Measurements from ENCODE around the gene FCAMR.
A peak's percentile ranks its signal among the peaks of the same experiment; 100 is the strongest.

Gene FCAMR

GRCh38 chr1:207006083-207006482 lies 35.8 kb upstream of the FCAMR start:
- no peak overlapping the region for H3K4me3 ChIP-seq (ENCODE audit: low read depth, low read length)
- H3K36me3 ChIP-seq (ENCODE audit: control insufficient read depth in 2 of 2, insufficient read depth in 1 of 2, low read length in 2 of 2): no peaks in the 10 kb centered on the region
- no peaks in the 10 kb centered on the region for H3K9me3 ChIP-seq (ENCODE audit: control insufficient read depth, insufficient read depth, low read depth, low read length)
- ChIA-PET CTCF (interaction anchor here (0.6 to 2.7 kb wide), 16 partner anchors 8 to 587 kb away, joined by 3 to 16 read pairs (median 5); no protein-coding TSS in a partner anchor), POLR2A (no interaction called here)
- H3K4me1 ChIP-seq (ENCODE audit: control insufficient read depth, insufficient read depth, low read length): no peaks in the 10 kb centered on the region
- no peak overlapping the region for H3K27ac ChIP-seq (ENCODE audit: extremely low read depth, low read depth, low read length)
- TF ChIP-seq ZNF114 (tag by site-specific recombination; IDR thresholded peaks at IDR 0.05): no peak
- no peak for TF ChIP-seq ZNF660 (tag by site-specific recombination; IDR thresholded peaks at IDR 0.05)
- TF ChIP-seq ZNF776 (tag by site-specific recombination; IDR thresholded peaks at IDR 0.05; ENCODE audit: borderline replicate concordance): no peak
- TF ChIP-seq ZNF571 (tag by site-specific recombination; IDR thresholded peaks at IDR 0.05): no peak
- no peak for TF ChIP-seq ZBTB26 (tag by site-specific recombination; optimal IDR thresholded peaks at IDR 0.05)
- no peak for TF ChIP-seq ZNF560 (tag by site-specific recombination; IDR thresholded peaks at IDR 0.05; ENCODE audit: borderline replicate concordance)
- TF ChIP-seq ZNF610 (tag by site-specific recombination; IDR thresholded peaks at IDR 0.05; ENCODE audit: borderline replicate concordance): no peak
- TF ChIP-seq ZNF324 (tag by site-specific recombination; IDR thresholded peaks at IDR 0.05): no peak

- H3K4me3 ChIP-seq (ENCODE audit: low read depth, low read length): no peak overlapping the region
- ChIA-PET POLR2A (no interaction called here), CTCF (interaction anchor here (0.5 to 2.7 kb wide), 28 partner anchors 9 to 494 kb away, joined by 3 to 16 read pairs (median 4); partner anchors contain the start of genes C1orf116 and PFKFB2)
- H3K9me3 ChIP-seq (ENCODE audit: control insufficient read depth, insufficient read depth, low read depth, low read length): no peaks in the 10 kb centered on the region
- no peak overlapping the region for H3K27ac ChIP-seq (ENCODE audit: extremely low read depth, low read depth, low read length)
- no peaks in the 10 kb centered on the region for H3K4me1 ChIP-seq (ENCODE audit: control insufficient read depth, insufficient read depth, low read length)
- no peaks in the 10 kb centered on the region for H3K36me3 ChIP-seq (ENCODE audit: control insufficient read depth in 2 of 2, insufficient read depth in 1 of 2, low read length in 2 of 2)
- TF ChIP-seq ZNF585B (tag by site-specific recombination; IDR thresholded peaks at IDR 0.05) (no peak), ZNF350 (tag by site-specific recombination; IDR thresholded peaks at IDR 0.05) (no peak), ZNF777 (tag by site-specific recombination; IDR thresholded peaks at IDR 0.05; ENCODE audit: borderline replicate concordance) (no peak), CTCF (tag by site-specific recombination; IDR thresholded peaks at IDR 0.05) (peak; percentile 77), ZNF529 (tag by site-specific recombination; IDR thresholded peaks at IDR 0.05; ENCODE audit: insufficient replicate concordance) (no peak), ZNF768 (tag by site-specific recombination; IDR thresholded peaks at IDR 0.05) (no peak), ZNF121 (tag by site-specific recombination; IDR thresholded peaks at IDR 0.05) (no peak), ZNF2 (tag by site-specific recombination; IDR thresholded peaks at IDR 0.05) (peak; percentile 89), ZNF132 (tag by site-specific recombination; IDR thresholded peaks at IDR 0.05; ENCODE audit: borderline replicate concordance) (no peak), ZNF19 (tag by site-specific recombination; IDR thresholded peaks at IDR 0.05; ENCODE audit: low read depth) (no peak), ZNF621 (tag by site-specific recombination; IDR thresholded peaks at IDR 0.05) (no peak), ZBTB17 (tag by site-specific recombination; IDR thresholded peaks at IDR 0.05) (peak; percentile 63), ZBTB8A (tag by site-specific recombination; IDR thresholded peaks at IDR 0.05) (no peak), ZNF544 (tag by site-specific recombination; IDR thresholded peaks at IDR 0.05) (no peak), ZNF654 (tag by site-specific recombination; IDR thresholded peaks at IDR 0.05; ENCODE audit: low read depth) (peak; percentile 56), PRDM1 (tag by site-specific recombination; IDR thresholded peaks at IDR 0.05) (peak; percentile 95), ZNF140 (tag by site-specific recombination; IDR thresholded peaks at IDR 0.05) (no peak), ZNF776 (tag by site-specific recombination; IDR thresholded peaks at IDR 0.05; ENCODE audit: borderline replicate concordance) (no peak), ZNF391 (tag by site-specific recombination; IDR thresholded peaks at IDR 0.05; ENCODE audit: borderline replicate concordance, low read depth) (no peak), ZNF366 (tag by site-specific recombination; conservative IDR thresholded peaks at IDR 0.05) (0 out of 2 replicates have a peak, but pooled peaks have one; percentile 38), ZBTB6 (tag by site-specific recombination; IDR thresholded peaks at IDR 0.05) (no peak), ZNF335 (tag by site-specific recombination; conservative IDR thresholded peaks at IDR 0.05) (no peak), IKZF3 (tag by site-specific recombination; IDR thresholded peaks at IDR 0.05) (peak; percentile 81), KLF8 (tag by site-specific recombination; IDR thresholded peaks at IDR 0.05) (no peak)
These were observed 34.9 kb upstream of the FCAMR start for GRCh38 chr1:207004931-207005830.

All from HEK293 (cell line).